HepG2 (cell line): ENCODE measurements around the gene PLIN4. TPM values are rescaled to one million over a fixed set of nuclear protein-coding genes. Genes with fewer than 3 reads are reported as not detected.

ENCODE experiments used
- AHDC1 ChIP-seq: sonication (generic); formaldehyde crosslinking; IDR thresholded peaks from 2 replicates; pipeline ENCODE4 v1.5.1; 2020; ENCODE audit warnings: mild to moderate bottlenecking, missing genetic modification reagents, borderline replicate concordance
- ELK4 ChIP-seq: sonication (generic); formaldehyde crosslinking; IDR thresholded peaks from 2 replicates; pipeline ENCODE4 v1.9.0; 2021; ENCODE audit warnings: missing genetic modification reagents, borderline replicate concordance
- HOXA7 ChIP-seq: sonication (generic); formaldehyde crosslinking; IDR thresholded peaks from 2 replicates; pipeline ENCODE4 v1.8.1; 2022; ENCODE audit warnings: mild to moderate bottlenecking, missing genetic modification reagents, moderate library complexity
- MBD4 ChIP-seq: IDR thresholded peaks from 2 replicates; pipeline ENCODE4 v1.6.1; 2012; ENCODE audit warnings: low read length, inconsistent platforms, borderline replicate concordance
- ZNF407 ChIP-seq: sonication (generic); formaldehyde crosslinking; IDR thresholded peaks from one replicate; pipeline ENCODE4 v1.5.1; 2020; ENCODE audit warnings: mild to moderate bottlenecking, missing genetic modification reagents; ENCODE audit errors: not compliant biosample characterization
- ZNF513 ChIP-seq: sonication (generic); formaldehyde crosslinking; conservative IDR thresholded peaks from 2 replicates; pipeline ENCODE4 v1.5.0; 2020; ENCODE audit warnings: missing genetic modification reagents
- ZNF607 ChIP-seq: sonication (generic); formaldehyde crosslinking; IDR thresholded peaks from 2 replicates; pipeline ENCODE4 v1.5.1; 2020; ENCODE audit warnings: missing genetic modification reagents, mild to moderate bottlenecking, borderline replicate concordance
- ZNF678 ChIP-seq: sonication (generic); formaldehyde crosslinking; IDR thresholded peaks from 2 replicates; pipeline ENCODE4 v1.4.0; 2020; ENCODE audit warnings: mild to moderate bottlenecking, missing genetic modification reagents
- polyA plus RNA-seq, 8 experiments: library from polyadenylated mRNA; depleted of rRNA in 3 of 8; stranded (reverse) in 7 of 8; unstranded in 1 of 8; fragments of >200 nt; fragmentation: Illumina TruSeq in 4 of 8; extraction: Trizol in 4 of 8; gene quantifications; 2 replicates each; pipeline versions ENCODE4 v1.2.1 to v1.2.3, GENCODE V29; 2011 to 2016; ENCODE audit warnings: low read depth in 4 of 8, missing spikeins in 1 of 8, mixed read lengths in 1 of 8; ENCODE audit not compliant: insufficient read depth in 1 of 8
- total RNA-seq, 5 experiments: library from RNA; depleted of rRNA; stranded (reverse); fragments of >200 nt; fragmentation: Illumina TruSeq; extraction: Trizol; gene quantifications; 2 replicates each; pipeline ENCODE4 v1.2.3, GENCODE V29; 2016; ENCODE audit warnings: low read depth in 1 of 5

Gene PLIN4
- total and polyA plus RNA-seq, 2 of the 13 experiments (the other 11 are each of a cell fraction or from before 2014, with no cell fraction given), result 1.1 to 1.3 TPM

GRCh38 chr19:4534836-4535658, 16.8 kb upstream of the PLIN4 start, which contains the start of gene PLIN5 (continued):
- TF ChIP-seq AHDC1, result no peak
- TF ChIP-seq HOXA7, result no peak
- TF ChIP-seq ZNF607 (CRISPR knock-in tag), result no peak
- TF ChIP-seq ZNF513, result no peak
- TF ChIP-seq ZNF407 (CRISPR knock-in tag), result no peak
- no peak for TF ChIP-seq ZNF678
- TF ChIP-seq ELK4 (CRISPR knock-in tag), result no peak
- no peak for TF ChIP-seq MBD4
